ENCODE results near the gene GLP2R. TPM values are rescaled to one million over a fixed set of nuclear protein-coding genes. Genes with fewer than 3 reads are reported as not detected.

The GLP2R gene
- total and polyA plus RNA-seq, 8 donors, result 0.93 to 2.6 (median 2.2) TPM

DNA sequence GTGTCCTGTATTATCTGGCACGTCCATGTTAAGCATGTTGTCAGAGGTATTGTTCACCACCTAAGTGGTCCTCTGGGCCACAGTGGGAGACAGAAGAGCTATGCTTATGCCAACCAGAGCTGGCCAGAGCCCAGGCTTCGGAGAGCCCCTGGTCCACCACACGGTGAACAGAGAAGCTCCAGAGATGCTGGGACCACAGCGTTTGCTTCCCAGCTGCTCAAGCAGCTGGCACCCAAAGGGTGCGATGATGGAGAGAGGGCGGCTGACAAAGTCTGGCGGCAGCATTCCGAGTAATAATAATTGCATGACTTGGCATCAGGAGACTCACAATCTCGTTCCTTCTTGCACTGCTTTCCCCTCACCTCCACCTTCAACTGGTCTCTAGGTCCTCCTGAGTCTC is 115.1 kb downstream of the GLP2R start:
- Histone ChIP-seq H3K4me3 (no peak overlapping the region), H3K9me3 (peaks cover 0 to 13% of the 10 kb centered on the region in 2 donors), H3K27me3 (no peaks in the 10 kb centered on the region), H3K4me1 (peaks cover 0 to 4% of the 10 kb centered on the region in 2 donors), H3K27ac (no peak overlapping the region), H3K36me3 (peaks cover 0 to 90% of the 10 kb centered on the region in 2 donors)
- DNase-seq, result no peak
- no peak for ATAC-seq
- intact Hi-C loops (cut with DNase I), result no loop called here
- no peak for TF ChIP-seq CTCF (IDR thresholded peaks at IDR 0.05)

GRCh38 chr17:9941305-9941704 is 115.6 kb downstream of the GLP2R start:
- ATAC-seq, result no peak
- H3K9me3 ChIP-seq, result peaks cover 0 to 13% of the 10 kb centered on the region in 2 donors
- H3K27ac ChIP-seq, result no peak overlapping the region
- H3K36me3 ChIP-seq, result peaks cover 0 to 94% of the 10 kb centered on the region in 2 donors
- TF ChIP-seq CTCF (IDR thresholded peaks at IDR 0.05), result no peak
- no peak overlapping the region for H3K4me3 ChIP-seq
- no peaks in the 10 kb centered on the region for H3K27me3 ChIP-seq
- peaks cover 0 to 4% of the 10 kb centered on the region in 2 donors for H3K4me1 ChIP-seq
- intact Hi-C loops (cut with DNase I), result no loop called here
- no peak for DNase-seq

Other genes with a start within 250 kb of the GLP2R start
- 1 to 10 TPM in 1 of 2 donors, not detected in 1; 6.4 TPM for gene CFAP52, start 249.3 kb upstream of the GLP2R start, total RNA-seq
- 10 to 100 TPM in 1 of 6 donors, 1 to 10 TPM in 5; 1.6 to 10.8 (median 5.2) TPM for gene CFAP52, start 249.3 kb upstream of the GLP2R start, polyA plus RNA-seq (ENCODE audit: insufficient read length in 6 of 6)
- gene USP43, start 180.4 kb upstream of the GLP2R start, total RNA-seq, result 1 to 10 TPM; 4.9 to 6.2 TPM
- gene USP43, start 180.4 kb upstream of the GLP2R start, polyA plus RNA-seq (ENCODE audit: insufficient read length in 6 of 6), result 1 to 10 TPM; 2.9 to 4.8 (median 3.8) TPM
- gene DHRS7C, start 34.3 kb upstream of the GLP2R start, total RNA-seq, result not detected
- under 1 TPM in 1 of 6 donors, not detected in 5; 0.13 TPM for gene DHRS7C, start 34.3 kb upstream of the GLP2R start, polyA plus RNA-seq (ENCODE audit: insufficient read length in 6 of 6)
- not detected for gene GSG1L2, start 3.8 kb upstream of the GLP2R start, total RNA-seq
- gene GSG1L2, start 3.8 kb upstream of the GLP2R start, polyA plus RNA-seq (ENCODE audit: insufficient read length in 6 of 6), result not detected
- gene RCVRN, start 79.3 kb downstream of the GLP2R start, total RNA-seq, result under 1 TPM; 0.47 to 0.50 TPM
- under 1 TPM; 0.17 to 0.67 (median 0.29) TPM for gene RCVRN, start 79.3 kb downstream of the GLP2R start, polyA plus RNA-seq (ENCODE audit: insufficient read length in 6 of 6)